Measurements from ENCODE around the gene KAT2A. TPM values are rescaled to one million over a fixed set of nuclear protein-coding genes. Genes with fewer than 3 reads are reported as not detected.

Gene KAT2A
- total RNA-seq, 1 experiment from 2014 or later, result 44.8 TPM

DNA sequence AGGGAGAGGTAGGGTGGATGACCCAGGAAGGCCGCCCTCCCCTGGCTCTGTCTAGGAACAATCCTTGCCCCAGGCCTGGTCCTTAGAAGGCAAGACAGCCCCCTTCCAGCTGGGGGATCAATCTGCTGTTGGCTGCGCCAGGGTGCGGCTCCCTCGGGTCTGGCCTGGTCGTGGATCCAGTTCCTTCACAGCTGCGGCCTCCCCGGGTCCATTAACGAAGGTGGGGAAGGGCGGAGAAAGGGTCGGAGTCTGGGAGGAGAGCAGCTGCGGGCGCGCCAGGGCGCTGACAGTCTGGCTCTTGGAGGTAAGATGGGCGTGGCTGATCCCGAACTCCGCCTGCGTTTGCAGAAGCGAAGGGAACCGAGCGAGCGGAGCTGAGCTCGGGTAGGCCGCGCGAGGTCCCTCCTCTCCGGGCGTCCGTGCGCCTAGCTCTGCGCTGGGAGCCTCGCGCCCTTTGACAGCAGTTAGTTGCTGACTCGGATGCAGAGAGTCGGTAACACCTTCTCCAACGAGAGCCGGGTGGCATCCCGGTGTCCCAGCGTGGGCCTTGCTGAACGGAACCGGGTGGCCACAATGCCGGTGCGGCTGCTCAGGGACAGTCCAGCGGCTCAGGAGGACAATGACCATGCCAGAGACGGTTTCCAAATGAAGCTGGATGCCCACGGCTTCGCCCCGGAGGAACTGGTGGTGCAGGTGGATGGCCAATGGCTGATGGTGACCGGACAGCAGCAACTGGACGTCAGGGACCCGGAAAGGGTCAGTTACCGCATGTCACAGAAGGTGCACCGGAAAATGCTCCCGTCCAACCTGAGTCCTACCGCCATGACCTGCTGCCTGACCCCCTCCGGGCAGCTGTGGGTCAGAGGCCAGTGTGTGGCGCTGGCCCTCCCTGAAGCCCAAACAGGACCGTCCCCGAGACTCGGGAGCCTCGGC, 1.5 kb upstream of the KAT2A start, which contains the start of gene HSPB9 (continued):
- TF ChIP-seq PRDM15 (CRISPR knock-in tag; IDR thresholded peaks at IDR 0.05), result no peak
- TF ChIP-seq, protein P1, sequence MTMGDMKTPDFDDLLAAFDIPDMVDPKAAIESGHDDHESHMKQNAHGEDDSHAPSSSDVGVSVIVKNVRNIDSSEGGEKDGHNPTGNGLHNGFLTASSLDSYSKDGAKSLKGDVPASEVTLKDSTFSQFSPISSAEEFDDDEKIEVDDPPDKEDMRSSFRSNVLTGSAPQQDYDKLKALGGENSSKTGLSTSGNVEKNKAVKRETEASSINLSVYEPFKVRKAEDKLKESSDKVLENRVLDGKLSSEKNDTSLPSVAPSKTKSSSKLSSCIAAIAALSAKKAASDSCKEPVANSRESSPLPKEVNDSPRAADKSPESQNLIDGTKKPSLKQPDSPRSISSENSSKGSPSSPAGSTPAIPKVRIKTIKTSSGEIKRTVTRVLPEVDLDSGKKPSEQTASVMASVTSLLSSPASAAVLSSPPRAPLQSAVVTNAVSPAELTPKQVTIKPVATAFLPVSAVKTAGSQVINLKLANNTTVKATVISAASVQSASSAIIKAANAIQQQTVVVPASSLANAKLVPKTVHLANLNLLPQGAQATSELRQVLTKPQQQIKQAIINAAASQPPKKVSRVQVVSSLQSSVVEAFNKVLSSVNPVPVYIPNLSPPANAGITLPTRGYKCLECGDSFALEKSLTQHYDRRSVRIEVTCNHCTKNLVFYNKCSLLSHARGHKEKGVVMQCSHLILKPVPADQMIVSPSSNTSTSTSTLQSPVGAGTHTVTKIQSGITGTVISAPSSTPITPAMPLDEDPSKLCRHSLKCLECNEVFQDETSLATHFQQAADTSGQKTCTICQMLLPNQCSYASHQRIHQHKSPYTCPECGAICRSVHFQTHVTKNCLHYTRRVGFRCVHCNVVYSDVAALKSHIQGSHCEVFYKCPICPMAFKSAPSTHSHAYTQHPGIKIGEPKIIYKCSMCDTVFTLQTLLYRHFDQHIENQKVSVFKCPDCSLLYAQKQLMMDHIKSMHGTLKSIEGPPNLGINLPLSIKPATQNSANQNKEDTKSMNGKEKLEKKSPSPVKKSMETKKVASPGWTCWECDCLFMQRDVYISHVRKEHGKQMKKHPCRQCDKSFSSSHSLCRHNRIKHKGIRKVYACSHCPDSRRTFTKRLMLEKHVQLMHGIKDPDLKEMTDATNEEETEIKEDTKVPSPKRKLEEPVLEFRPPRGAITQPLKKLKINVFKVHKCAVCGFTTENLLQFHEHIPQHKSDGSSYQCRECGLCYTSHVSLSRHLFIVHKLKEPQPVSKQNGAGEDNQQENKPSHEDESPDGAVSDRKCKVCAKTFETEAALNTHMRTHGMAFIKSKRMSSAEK (CRISPR knock-in tag; IDR thresholded peaks at IDR 0.05; ENCODE audit: borderline replicate concordance), result no peak
- no peak for TF ChIP-seq NFATC4 (CRISPR knock-in tag; IDR thresholded peaks at IDR 0.05)
- TF ChIP-seq, protein P2, sequence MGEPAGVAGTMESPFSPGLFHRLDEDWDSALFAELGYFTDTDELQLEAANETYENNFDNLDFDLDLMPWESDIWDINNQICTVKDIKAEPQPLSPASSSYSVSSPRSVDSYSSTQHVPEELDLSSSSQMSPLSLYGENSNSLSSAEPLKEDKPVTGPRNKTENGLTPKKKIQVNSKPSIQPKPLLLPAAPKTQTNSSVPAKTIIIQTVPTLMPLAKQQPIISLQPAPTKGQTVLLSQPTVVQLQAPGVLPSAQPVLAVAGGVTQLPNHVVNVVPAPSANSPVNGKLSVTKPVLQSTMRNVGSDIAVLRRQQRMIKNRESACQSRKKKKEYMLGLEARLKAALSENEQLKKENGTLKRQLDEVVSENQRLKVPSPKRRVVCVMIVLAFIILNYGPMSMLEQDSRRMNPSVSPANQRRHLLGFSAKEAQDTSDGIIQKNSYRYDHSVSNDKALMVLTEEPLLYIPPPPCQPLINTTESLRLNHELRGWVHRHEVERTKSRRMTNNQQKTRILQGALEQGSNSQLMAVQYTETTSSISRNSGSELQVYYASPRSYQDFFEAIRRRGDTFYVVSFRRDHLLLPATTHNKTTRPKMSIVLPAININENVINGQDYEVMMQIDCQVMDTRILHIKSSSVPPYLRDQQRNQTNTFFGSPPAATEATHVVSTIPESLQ (CRISPR knock-in tag; IDR thresholded peaks at IDR 0.05), result no peak

- ATAC-seq (no peak), DNase-seq (ENCODE audit: low spot score) (no peak)
- H3K4me1 Mint-ChIP-seq, result peaks cover 31% of the 10 kb centered on the region
- peaks cover 23% of the 10 kb centered on the region for H3K36me3 Mint-ChIP-seq
- no peaks in the 10 kb centered on the region for H3K9me3 Mint-ChIP-seq
- ChIA-PET POLR2A (interaction anchor here (0.5 to 1.4 kb wide), 8 partner anchors 12 to 629 kb away, joined by 3 to 6 read pairs (median 4); partner anchors contain the start of genes DNAJC7, KCNH4 and NKIRAS2), CTCF (interaction anchor here (0.5 to 4.5 kb wide), 34 partner anchors 10 to 1141 kb away, joined by 3 to 54 read pairs (median 6); partner anchors contain the start of genes CNP, DNAJC7, KCNH4 and NKIRAS2)
- H3K4me3 Mint-ChIP-seq, result peak overlapping the region; percentile 59
- no peaks in the 10 kb centered on the region for H3K27me3 Mint-ChIP-seq (ENCODE audit: low read depth)
- no peak overlapping the region for H3K27ac Mint-ChIP-seq
- no peak for TF ChIP-seq NFE2L1 (CRISPR knock-in tag; IDR thresholded peaks at IDR 0.05)
- no peak for TF ChIP-seq FOXP1 (CRISPR knock-in tag; IDR thresholded peaks at IDR 0.05; ENCODE audit: borderline replicate concordance)
- TF ChIP-seq ZNF396 (CRISPR knock-in tag; IDR thresholded peaks at IDR 0.05; ENCODE audit: borderline replicate concordance), result no peak
- no peak for TF ChIP-seq TEAD4 (CRISPR knock-in tag; IDR thresholded peaks at IDR 0.05)
- no peak for TF ChIP-seq NR1H2 (CRISPR knock-in tag; IDR thresholded peaks at IDR 0.05)
- TF ChIP-seq, protein P3, sequence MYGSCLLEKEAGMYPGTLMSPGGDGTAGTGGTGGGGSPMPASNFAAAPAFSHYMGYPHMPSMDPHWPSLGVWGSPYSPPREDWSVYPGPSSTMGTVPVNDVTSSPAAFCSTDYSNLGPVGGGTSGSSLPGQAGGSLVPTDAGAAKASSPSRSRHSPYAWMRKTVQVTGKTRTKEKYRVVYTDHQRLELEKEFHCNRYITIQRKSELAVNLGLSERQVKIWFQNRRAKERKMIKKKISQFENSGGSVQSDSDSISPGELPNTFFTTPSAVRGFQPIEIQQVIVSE (CRISPR knock-in tag; IDR thresholded peaks at IDR 0.05; ENCODE audit: borderline replicate concordance), result no peak
- TF ChIP-seq, protein P4, sequence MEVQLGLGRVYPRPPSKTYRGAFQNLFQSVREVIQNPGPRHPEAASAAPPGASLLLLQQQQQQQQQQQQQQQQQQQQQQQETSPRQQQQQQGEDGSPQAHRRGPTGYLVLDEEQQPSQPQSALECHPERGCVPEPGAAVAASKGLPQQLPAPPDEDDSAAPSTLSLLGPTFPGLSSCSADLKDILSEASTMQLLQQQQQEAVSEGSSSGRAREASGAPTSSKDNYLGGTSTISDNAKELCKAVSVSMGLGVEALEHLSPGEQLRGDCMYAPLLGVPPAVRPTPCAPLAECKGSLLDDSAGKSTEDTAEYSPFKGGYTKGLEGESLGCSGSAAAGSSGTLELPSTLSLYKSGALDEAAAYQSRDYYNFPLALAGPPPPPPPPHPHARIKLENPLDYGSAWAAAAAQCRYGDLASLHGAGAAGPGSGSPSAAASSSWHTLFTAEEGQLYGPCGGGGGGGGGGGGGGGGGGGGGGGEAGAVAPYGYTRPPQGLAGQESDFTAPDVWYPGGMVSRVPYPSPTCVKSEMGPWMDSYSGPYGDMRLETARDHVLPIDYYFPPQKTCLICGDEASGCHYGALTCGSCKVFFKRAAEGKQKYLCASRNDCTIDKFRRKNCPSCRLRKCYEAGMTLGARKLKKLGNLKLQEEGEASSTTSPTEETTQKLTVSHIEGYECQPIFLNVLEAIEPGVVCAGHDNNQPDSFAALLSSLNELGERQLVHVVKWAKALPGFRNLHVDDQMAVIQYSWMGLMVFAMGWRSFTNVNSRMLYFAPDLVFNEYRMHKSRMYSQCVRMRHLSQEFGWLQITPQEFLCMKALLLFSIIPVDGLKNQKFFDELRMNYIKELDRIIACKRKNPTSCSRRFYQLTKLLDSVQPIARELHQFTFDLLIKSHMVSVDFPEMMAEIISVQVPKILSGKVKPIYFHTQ (CRISPR knock-in tag; IDR thresholded peaks at IDR 0.05), result no peak
- no peak for TF ChIP-seq EMX1 (CRISPR knock-in tag; IDR thresholded peaks at IDR 0.05)
- no peak for TF ChIP-seq ARID4B (CRISPR knock-in tag; IDR thresholded peaks at IDR 0.05; ENCODE audit: borderline replicate concordance)
- TF ChIP-seq MYBL2 (CRISPR knock-in tag; IDR thresholded peaks at IDR 0.05), result no peak
Measured at GRCh38 chr17:42120161-42120769, 902 bp downstream of the KAT2A start.
